CD14-positive monocyte (primary cell): ENCODE data around the gene RHOBTB1. TPM values are rescaled to one million over a fixed set of nuclear protein-coding genes. Genes with fewer than 3 reads are reported as not detected.

ENCODE experiments used
- DNase-seq, 3 donors: peaks; one replicate each; pipeline ENCODE4 v3.0.0-alpha.2; 2011 to 2022
- H2AFZ ChIP-seq: 2 replicates; pipeline ENCODE4 v1.6.0; 2012; ENCODE audit warnings: mild to moderate bottlenecking, low read depth, low read length, inconsistent platforms; ENCODE audit not compliant: insufficient read depth, poor library complexity, severe bottlenecking
- H3K27ac ChIP-seq, 2 donors: 1 replicate in 1 of 2; 2 replicates in 1 of 2; pipeline ENCODE4 v1.5.1; 2012 to 2013; ENCODE audit warnings: low read length in 2 of 2, control low read depth in 1 of 2, inconsistent platforms in 1 of 2, low read depth in 1 of 2, mild to moderate bottlenecking in 1 of 2
- H3K27me3 ChIP-seq, 2 donors: one replicate each; pipeline versions ENCODE4 v1.6.0 to v1.6.1; 2011 to 2013; ENCODE audit warnings: low read length in 2 of 2; ENCODE audit not compliant: control insufficient read depth in 2 of 2, insufficient read depth in 2 of 2
- H3K36me3 ChIP-seq, 2 donors: replicated peaks in 1 of 2; 1 replicate in 1 of 2; 2 replicates in 1 of 2; pipeline versions ENCODE4 v1.5.1 to v1.6.1; 2012 to 2013; ENCODE audit warnings: low read length in 2 of 2, control low read depth in 1 of 2, inconsistent platforms in 1 of 2, mild to moderate bottlenecking in 1 of 2; ENCODE audit not compliant: insufficient read depth in 2 of 2, control insufficient read depth in 1 of 2
- H3K4me1 ChIP-seq, 2 donors: 1 replicate in 1 of 2; 2 replicates in 1 of 2; pipeline versions ENCODE4 v1.5.1 to v1.6.1; 2012 to 2013; ENCODE audit warnings: low read length in 2 of 2, control low read depth in 1 of 2, inconsistent platforms in 1 of 2, mild to moderate bottlenecking in 1 of 2, moderate library complexity in 1 of 2; ENCODE audit not compliant: insufficient read depth in 2 of 2, control insufficient read depth in 1 of 2
- H3K4me2 ChIP-seq: replicated peaks from 2 replicates; pipeline ENCODE3; 2012; ENCODE audit warnings: low read length, moderate library complexity, mild to moderate bottlenecking; ENCODE audit not compliant: poor library complexity, severe bottlenecking; ENCODE audit errors: extremely low read depth
- H3K4me3 ChIP-seq, 3 experiments: fragments of 200-600 bp in 1 of 3; sonication (generic) in 1 of 3; replicated peaks in 1 of 3; 1 replicate in 2 of 3; 2 replicates in 1 of 3; pipeline ENCODE4 v1.5.1; 2011 to 2013; ENCODE audit warnings: low read length in 3 of 3, mild to moderate bottlenecking in 3 of 3, control low read depth in 2 of 3, low read depth in 2 of 3, inconsistent platforms in 1 of 3, moderate library complexity in 1 of 3
- H3K79me2 ChIP-seq: 2 replicates; pipeline ENCODE4 v1.6.0; 2012; ENCODE audit warnings: mild to moderate bottlenecking, control low read depth, inconsistent platforms, low read length, moderate library complexity; ENCODE audit not compliant: insufficient read depth
- H3K9ac ChIP-seq: 2 replicates; pipeline ENCODE4 v1.6.0; 2017; ENCODE audit warnings: low read length, mild to moderate bottlenecking; ENCODE audit not compliant: insufficient read depth, poor library complexity, severe bottlenecking
- H3K9me3 ChIP-seq, 2 donors: replicated peaks in 1 of 2; 1 replicate in 1 of 2; 2 replicates in 1 of 2; pipeline versions ENCODE4 v1.5.1 to v1.6.1; 2012 to 2013; ENCODE audit warnings: low read length in 2 of 2, control low read depth in 1 of 2; ENCODE audit not compliant: control insufficient read depth in 1 of 2, insufficient read depth in 1 of 2
- H4K20me1 ChIP-seq: 2 replicates; pipeline ENCODE4 v1.6.0; 2012; ENCODE audit warnings: mild to moderate bottlenecking, low read length, control low read depth, moderate library complexity; ENCODE audit not compliant: insufficient read depth
- H3K27ac Mint-ChIP-seq, 7 donors: one replicate each; pipeline ENCODE4 v1.8.0; 2020; ENCODE audit warnings: mild to moderate bottlenecking in 7 of 7, mixed read lengths in 7 of 7, moderate library complexity in 6 of 7, inconsistent platforms in 2 of 7
- H3K27me3 Mint-ChIP-seq, 3 donors: one replicate each; pipeline ENCODE4 v1.8.0; 2021 to 2022; ENCODE audit warnings: low read depth in 3 of 3, mild to moderate bottlenecking in 3 of 3, mixed read lengths in 3 of 3, moderate library complexity in 3 of 3, inconsistent platforms in 1 of 3
- H3K36me3 Mint-ChIP-seq, 2 donors: one replicate each; pipeline ENCODE4 v1.8.0; 2020; ENCODE audit warnings: mixed read lengths in 2 of 2, inconsistent platforms in 1 of 2, mild to moderate bottlenecking in 1 of 2
- H3K4me1 Mint-ChIP-seq: one replicate; pipeline ENCODE4 v1.8.0; 2020; ENCODE audit warnings: mild to moderate bottlenecking, mixed read lengths
- H3K4me3 Mint-ChIP-seq, 2 donors: one replicate each; pipeline ENCODE4 v1.8.0; 2020; ENCODE audit warnings: mild to moderate bottlenecking in 2 of 2, mixed read lengths in 2 of 2, moderate library complexity in 1 of 2
- H3K9me3 Mint-ChIP-seq, 7 donors: one replicate each; pipeline ENCODE4 v1.8.0; 2020 to 2022; ENCODE audit warnings: mixed read lengths in 7 of 7, mild to moderate bottlenecking in 6 of 7, moderate library complexity in 6 of 7, inconsistent platforms in 2 of 7
- WGBS: methylation state at CpG from one replicate; pipeline ENCODE4 v1.1.5; 2013; ENCODE audit warnings: missing lambda C conversion rate; ENCODE audit not compliant: insufficient coverage; 5-methylcytosine and 5-hydroxymethylcytosine counted together
- intact Hi-C, 2 donors: fragments of 100-400 bp; cut with micrococcal nuclease; formaldehyde crosslinking; loops; one replicate each; pipeline versions ENCODE4 v1.15.0 to v1.15.1; 2023
- polyA plus RNA-seq, 3 donors: library from polyadenylated mRNA; depleted of rRNA in 1 of 3; unstranded in 2 of 3; stranded (reverse) in 1 of 3; fragments of 300-500 nt in 2 of 3; fragments of >200 nt in 1 of 3; fragmentation: Illumina TruSeq in 2 of 3; gene quantifications; 1 replicate in 2 of 3; 2 replicates in 1 of 3; pipeline ENCODE4 v1.2.3, GENCODE V29; 2012 to 2021
- TF ChIP-seq, protein P1 (sequence below): fragments of 200-600 bp; IDR thresholded peaks from one replicate; pipeline ENCODE4 v1.8.0; 2022; ENCODE audit warnings: antibody characterized with exemption, mild to moderate bottlenecking

Gene RHOBTB1
- polyA plus RNA-seq, 3 donors, result 0.41 to 0.96 (median 0.62) TPM

DNA sequence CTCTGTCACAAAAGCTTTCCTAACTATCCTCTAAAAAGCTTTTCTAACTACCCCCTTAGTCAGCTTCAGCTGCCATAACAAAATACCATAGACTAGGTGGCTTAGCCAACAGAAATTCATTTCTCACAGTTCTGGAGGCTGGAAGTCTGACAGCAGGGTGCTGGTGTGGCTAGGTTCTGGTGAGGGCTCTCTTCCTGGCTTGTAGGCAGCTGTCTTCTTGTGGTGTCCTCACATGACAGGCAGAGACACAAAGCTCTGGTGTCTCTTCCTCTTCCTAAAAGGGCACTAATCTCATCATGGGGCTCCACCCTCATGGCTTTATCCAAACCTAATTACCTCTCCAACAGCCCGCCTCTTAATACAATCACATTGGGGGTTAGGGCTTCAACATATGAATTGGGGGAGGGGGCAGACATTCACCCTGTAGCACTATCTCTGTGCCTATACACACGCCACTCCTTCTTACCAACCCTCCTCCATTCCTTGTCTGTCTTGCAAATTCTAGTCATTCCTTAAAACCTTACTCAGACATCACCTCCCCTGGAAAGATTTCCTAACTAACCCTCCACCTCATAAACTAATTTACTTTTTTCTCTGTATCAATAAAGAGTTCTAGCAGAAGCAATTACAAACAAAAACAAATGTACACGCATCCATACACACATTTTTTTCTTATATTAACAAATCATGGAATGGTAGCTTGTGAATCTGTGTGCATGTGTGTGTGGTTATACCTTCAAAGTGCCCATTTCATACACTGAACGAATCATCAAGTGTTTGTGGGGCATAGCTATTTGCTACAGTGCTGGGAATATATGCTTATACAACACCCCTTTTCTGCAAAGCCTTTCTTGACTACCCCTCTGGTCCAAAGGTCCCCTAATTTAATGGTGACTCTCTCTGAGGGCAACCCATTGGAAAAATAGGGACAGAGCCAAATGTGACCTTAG lies 26.4 kb downstream of the RHOBTB1 start:
- Histone ChIP-seq H3K79me2 (no peaks in the 10 kb centered on the region), H3K27me3 (no peaks in the 10 kb centered on the region), H4K20me1 (no peaks in the 10 kb centered on the region), H2AFZ (no peak overlapping the region), H3K9me3 (peaks cover 0 to 4% of the 10 kb centered on the region in 2 donors), H3K27ac (no peak overlapping the region), H3K4me2 (no peak overlapping the region), H3K9ac (no peak overlapping the region), H3K36me3 (no peaks in the 10 kb centered on the region), H3K4me1 (peaks cover 0 to 3% of the 10 kb centered on the region in 2 donors), H3K4me3 (no peak overlapping the region)
- H3K4me1 Mint-ChIP-seq, result peaks cover 5% of the 10 kb centered on the region
- no peak overlapping the region for H3K27ac Mint-ChIP-seq
- WGBS, result 100% methylated on average over 1 of the region's 4 CpGs
- H3K4me3 Mint-ChIP-seq, result no peak overlapping the region
- peaks cover 0 to 2% (median 0%) of the 10 kb centered on the region in 3 donors for H3K27me3 Mint-ChIP-seq
- TF ChIP-seq, protein P1, sequence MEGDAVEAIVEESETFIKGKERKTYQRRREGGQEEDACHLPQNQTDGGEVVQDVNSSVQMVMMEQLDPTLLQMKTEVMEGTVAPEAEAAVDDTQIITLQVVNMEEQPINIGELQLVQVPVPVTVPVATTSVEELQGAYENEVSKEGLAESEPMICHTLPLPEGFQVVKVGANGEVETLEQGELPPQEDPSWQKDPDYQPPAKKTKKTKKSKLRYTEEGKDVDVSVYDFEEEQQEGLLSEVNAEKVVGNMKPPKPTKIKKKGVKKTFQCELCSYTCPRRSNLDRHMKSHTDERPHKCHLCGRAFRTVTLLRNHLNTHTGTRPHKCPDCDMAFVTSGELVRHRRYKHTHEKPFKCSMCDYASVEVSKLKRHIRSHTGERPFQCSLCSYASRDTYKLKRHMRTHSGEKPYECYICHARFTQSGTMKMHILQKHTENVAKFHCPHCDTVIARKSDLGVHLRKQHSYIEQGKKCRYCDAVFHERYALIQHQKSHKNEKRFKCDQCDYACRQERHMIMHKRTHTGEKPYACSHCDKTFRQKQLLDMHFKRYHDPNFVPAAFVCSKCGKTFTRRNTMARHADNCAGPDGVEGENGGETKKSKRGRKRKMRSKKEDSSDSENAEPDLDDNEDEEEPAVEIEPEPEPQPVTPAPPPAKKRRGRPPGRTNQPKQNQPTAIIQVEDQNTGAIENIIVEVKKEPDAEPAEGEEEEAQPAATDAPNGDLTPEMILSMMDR, result no peak
- no peak for DNase-seq
- intact Hi-C loops, result no loop called here
- H3K9me3 Mint-ChIP-seq, result peaks cover 0 to 12% (median 5%) of the 10 kb centered on the region in 7 donors
- no peaks in the 10 kb centered on the region for H3K36me3 Mint-ChIP-seq

DNA sequence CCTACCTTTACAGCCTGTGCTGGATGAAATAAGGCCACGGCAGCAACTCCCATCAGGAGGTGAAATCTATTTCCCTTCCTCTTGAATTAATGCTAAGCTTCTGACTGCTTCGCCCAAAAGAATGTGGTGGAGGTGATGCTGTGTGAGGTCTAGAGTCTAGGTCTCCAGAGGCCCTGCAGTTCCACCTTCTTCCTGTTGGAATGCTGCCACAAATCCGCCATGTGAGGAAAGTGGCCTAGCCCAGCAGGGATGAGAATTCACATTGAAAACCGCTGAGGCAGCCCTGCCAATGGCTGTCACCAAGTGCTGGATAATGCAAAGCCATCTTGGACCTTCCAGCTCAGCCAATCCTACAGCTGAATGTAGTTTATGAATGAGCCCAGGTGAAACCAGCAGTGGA lies 28.0 kb downstream of the RHOBTB1 start:
- Histone ChIP-seq H3K4me1 (no peaks in the 10 kb centered on the region), H3K27ac (no peak overlapping the region), H3K4me3 (no peak overlapping the region), H4K20me1 (no peaks in the 10 kb centered on the region), H3K9ac (no peak overlapping the region), H3K79me2 (no peaks in the 10 kb centered on the region), H3K4me2 (no peak overlapping the region), H3K36me3 (no peaks in the 10 kb centered on the region), H3K9me3 (peaks cover 0 to 4% of the 10 kb centered on the region in 2 donors), H3K27me3 (no peaks in the 10 kb centered on the region), H2AFZ (no peak overlapping the region)
- intact Hi-C loops, result no loop called here
- Mint-ChIP-seq H3K27ac (no peak overlapping the region), H3K27me3 (peaks cover 0 to 2% (median 0%) of the 10 kb centered on the region in 3 donors), H3K36me3 (no peaks in the 10 kb centered on the region), H3K4me3 (no peak overlapping the region), H3K4me1 (peaks cover 3% of the 10 kb centered on the region), H3K9me3 (peaks cover 0 to 10% (median 5%) of the 10 kb centered on the region in 7 donors)
- WGBS, result no CpG with 5 or more reads among the region's 4 CpGs
- no peak for DNase-seq
- TF ChIP-seq, protein P1, result no peak
